ENCODE measurements around the gene FAM135A. TPM values are rescaled to one million over a fixed set of nuclear protein-coding genes. Genes with fewer than 3 reads are reported as not detected.

FAM135A gene
- total and polyA plus RNA-seq, 2 of the 4 experiments (the other 2 are of a cell fraction) = 2.2 to 7.9 TPM

DNA sequence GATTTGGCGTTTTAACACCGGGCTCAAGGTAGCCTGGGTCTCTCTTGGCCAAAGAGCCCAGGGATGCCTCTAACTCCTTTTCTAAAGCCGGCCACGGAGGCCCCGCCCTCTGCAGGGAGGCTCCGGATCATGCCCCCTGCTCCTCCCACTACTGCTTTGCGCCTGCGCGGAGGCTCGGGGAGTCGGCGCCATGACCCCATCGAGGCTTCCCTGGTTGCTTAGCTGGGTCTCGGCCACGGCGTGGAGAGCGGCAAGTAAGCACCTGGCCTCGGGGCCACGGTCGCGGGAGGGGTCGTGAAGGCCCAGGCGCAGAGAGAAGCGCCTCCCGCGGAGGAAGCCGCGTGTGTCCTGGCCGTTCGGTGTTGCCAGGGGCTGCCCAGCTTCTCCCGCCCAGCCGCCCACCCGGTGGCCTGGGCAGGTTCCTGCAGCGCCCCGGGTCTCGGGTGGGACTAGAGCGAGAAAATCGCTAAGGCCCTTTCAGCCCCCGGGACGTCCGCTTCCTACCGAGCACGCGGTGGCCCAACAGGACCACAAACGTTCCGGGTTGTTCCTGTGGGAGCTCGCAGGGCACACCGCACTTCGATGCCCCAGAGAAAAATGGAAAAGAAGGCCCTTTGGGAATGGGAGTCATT, 153.6 kb downstream of the FAM135A start, which contains the start of gene SDHAF4:
SDHAF4 (plus strand) TSS at position 180 of the 632 bp plus-strand sequence; CDS start at position 191, 11 bp downstream.
- no peaks in the 10 kb centered on the region for H4K20me1 ChIP-seq (ENCODE audit: insufficient read depth, low read length)
- H3K23ac ChIP-seq (ENCODE audit: low read depth, low read length) = peak within 1 kb of the TSS; percentile 74; the same call in 1 of the 2 replicates
- no peak within 1 kb of the TSS for H2BK20ac ChIP-seq (ENCODE audit: low read depth, low read length)
- H3K36me3 ChIP-seq (ENCODE audit: control insufficient read depth, insufficient read depth, low read length) = no peaks in the 10 kb centered on the region
- no peaks in the 10 kb centered on the region for H3K27me3 ChIP-seq (ENCODE audit: control insufficient read depth, insufficient read depth, low read length)
- WGBS, 2 experiments (ENCODE audit: extremely low coverage in 2 of 2, insufficient read length in 1 of 2) = 0% methylated on average over 22 of the region's 49 CpGs; no CpG with 5 or more reads in 1 of the 2 experiments
- H3K4me3 ChIP-seq (ENCODE audit: insufficient read depth, low read depth, low read length) = peak within 1 kb of the TSS; percentile 90
- no peaks in the 10 kb centered on the region for H3K9me1 ChIP-seq (ENCODE audit: insufficient read depth, low read length)
- ChIA-PET POLR2A (ENCODE audit: unreplicated experiment) (interaction anchor here (0.6 to 1.2 kb wide), 2 partner anchors 9 to 500 kb away, joined by 3 to 5 read pairs; no protein-coding TSS in a partner anchor), CTCF (interaction anchor here (1.4 kb wide), 1 partner anchor 20 kb away, joined by 6 read pairs; no protein-coding TSS in a partner anchor)
- intact Hi-C loops (cut with micrococcal nuclease) (loop anchor here (5.0 to 10.0 kb wide), 2 partner anchors 100 to 192 kb away; partner anchors contain the start of gene SMAP1), dilution Hi-C loops (cut with HindIII; ENCODE audit: low sequenced_read_pairs, unreplicated experiment) (no loop called here), in situ Hi-C loops (cut with MboI; ENCODE audit: low sequenced_read_pairs) (no loop called here)
- no peak within 1 kb of the TSS for H2BK15ac ChIP-seq (ENCODE audit: low read depth, low read length)
- peak within 1 kb of the TSS; percentile 97 for H2AFZ ChIP-seq (replicated peaks; ENCODE audit: low read length, poor library complexity)
- peak within 1 kb of the TSS; percentile 85 to 92 for H4K8ac ChIP-seq (ENCODE audit: low read depth in 2 of 2, low read length in 2 of 2)
- H3K14ac ChIP-seq (replicated peaks; ENCODE audit: low read depth, low read length) = peak within 1 kb of the TSS; percentile 88
- no peaks in the 10 kb centered on the region for H3K9me3 ChIP-seq (ENCODE audit: control insufficient read depth, insufficient read depth, low read length)
- peaks cover 0 to 2% of the 10 kb centered on the region in 2 experiments; a peak in 2 of 4 replicates for H3K79me1 ChIP-seq (ENCODE audit: low read depth in 1 of 2, low read length in 2 of 2)
- peak within 1 kb of the TSS; percentile 4 for H3K56ac ChIP-seq (ENCODE audit: extremely low read depth, insufficient read depth, low read length)
- peak within 1 kb of the TSS; percentile 76 for H4K5ac ChIP-seq (ENCODE audit: low read depth, low read length)
- ATAC-seq (ENCODE audit: low read depth) (peak; percentile 100), DNase-seq (peak; percentile 76)
- peak within 1 kb of the TSS; percentile 68 for H3K27ac ChIP-seq (ENCODE audit: insufficient read depth, low read length)
- peak within 1 kb of the TSS; percentile 86 for H3K4ac ChIP-seq (ENCODE audit: low read depth, low read length)
- H4K91ac ChIP-seq (ENCODE audit: insufficient read depth, low read depth, low read length) = no peak within 1 kb of the TSS
- peak within 1 kb of the TSS; percentile 69 for H2BK5ac ChIP-seq (ENCODE audit: low read depth, low read length, poor library complexity, severe bottlenecking)
- H2BK120ac ChIP-seq (ENCODE audit: low read depth, low read length) = no peak within 1 kb of the TSS
- H3K4me2 ChIP-seq (ENCODE audit: low read depth, low read length) = peak within 1 kb of the TSS; percentile 92
- peak; percentile 78; the same call in 1 of the 2 replicates for TF ChIP-seq MAZ (IDR thresholded peaks at IDR 0.05; ENCODE audit: borderline replicate concordance, low read depth, low read length)
- TF ChIP-seq MXI1 (IDR thresholded peaks at IDR 0.05; ENCODE audit: borderline replicate concordance, low read depth, low read length) = peak; percentile 39; the same call in 1 of the 2 replicates
- TF ChIP-seq USF2 (IDR thresholded peaks at IDR 0.05; ENCODE audit: low read depth, low read length) = no peak
- BruUV-seq (replicated peaks) = no TSS peak
- H2AK5ac ChIP-seq (ENCODE audit: low read depth, low read length) = no peak within 1 kb of the TSS
- peak within 1 kb of the TSS; percentile 80 for H3K9ac ChIP-seq (ENCODE audit: low read depth, low read length)
- peak within 1 kb of the TSS; percentile 77 for H2AK9ac ChIP-seq (replicated peaks; ENCODE audit: low read depth, low read length, poor library complexity)
- H3K18ac ChIP-seq (ENCODE audit: low read depth, low read length) = no peak within 1 kb of the TSS; the same call in 1 of the 2 replicates
- no peaks in the 10 kb centered on the region for H3K4me1 ChIP-seq (ENCODE audit: control insufficient read depth, insufficient read depth, low read length)

Measured in IMR-90 (cell line).